HepG2 (cell line): ENCODE measurements around the gene KATNB1. TPM values are rescaled to one million over a fixed set of nuclear protein-coding genes. Genes with fewer than 3 reads are reported as not detected.

Experiments
- ARID4A ChIP-seq: sonication (generic); formaldehyde crosslinking; IDR thresholded peaks from 2 replicates; pipeline ENCODE4 v1.5.0; 2020; ENCODE audit warnings: mild to moderate bottlenecking, missing genetic modification reagents, borderline replicate concordance
- ESRRA ChIP-seq: sonication (generic); formaldehyde crosslinking; IDR thresholded peaks from 2 replicates; pipeline ENCODE4 v1.5.1; 2020; ENCODE audit warnings: mild to moderate bottlenecking, low read depth, missing genetic modification reagents
- GABPB1 ChIP-seq: IDR thresholded peaks from 2 replicates; pipeline ENCODE4 v1.6.1; 2016; ENCODE audit warnings: mild to moderate bottlenecking, missing genetic modification reagents, moderate library complexity, missing compliant biosample characterization
- HNRNPLL ChIP-seq: fragments of 200-400 bp; formaldehyde crosslinking; IDR thresholded peaks from 2 replicates; pipeline ENCODE4 v1.6.1; 2017; ENCODE audit warnings: mild to moderate bottlenecking, low read depth, low read length; ENCODE audit not compliant: poor library complexity, severe bottlenecking
- KLF13 ChIP-seq: sonication (generic); formaldehyde crosslinking; IDR thresholded peaks from 2 replicates; pipeline ENCODE4 v1.4.0; 2020; ENCODE audit warnings: mild to moderate bottlenecking, missing genetic modification reagents
- MYC ChIP-seq: sonication (generic); formaldehyde crosslinking; IDR thresholded peaks from 2 replicates; pipeline ENCODE4 v1.9.0; 2021; ENCODE audit warnings: missing genetic modification reagents, borderline replicate concordance
- NFKB2 ChIP-seq: sonication (generic); formaldehyde crosslinking; IDR thresholded peaks from 2 replicates; pipeline ENCODE4 v1.4.0; 2020; ENCODE audit warnings: missing genetic modification reagents, borderline replicate concordance
- NR2C2 ChIP-seq: sonication (generic); formaldehyde crosslinking; IDR thresholded peaks from 2 replicates; pipeline ENCODE4 v1.4.0; 2020; ENCODE audit warnings: missing genetic modification reagents, mild to moderate bottlenecking, moderate library complexity, borderline replicate concordance
- RBFOX2 ChIP-seq: fragments of 200-400 bp; formaldehyde crosslinking; IDR thresholded peaks from 2 replicates; pipeline ENCODE4 v1.6.1; 2017; ENCODE audit warnings: low read depth, mild to moderate bottlenecking, low read length
- ZBTB4 ChIP-seq: sonication (generic); formaldehyde crosslinking; IDR thresholded peaks from 2 replicates; pipeline ENCODE4 v1.4.0; 2020; ENCODE audit warnings: missing genetic modification reagents, mild to moderate bottlenecking, borderline replicate concordance
- ZBTB43 ChIP-seq: sonication (generic); formaldehyde crosslinking; conservative IDR thresholded peaks from 2 replicates; pipeline ENCODE4 v1.4.0; 2020; ENCODE audit warnings: missing genetic modification reagents
- ZNF296 ChIP-seq: sonication (generic); formaldehyde crosslinking; conservative IDR thresholded peaks from 2 replicates; pipeline ENCODE4 v1.5.0; 2020; ENCODE audit warnings: mild to moderate bottlenecking, missing genetic modification reagents
- ZNF362 ChIP-seq: sonication (generic); formaldehyde crosslinking; IDR thresholded peaks from 2 replicates; pipeline ENCODE4 v1.4.0; 2020; ENCODE audit warnings: missing genetic modification reagents, mild to moderate bottlenecking, borderline replicate concordance
- ZNF512 ChIP-seq: sonication (generic); formaldehyde crosslinking; IDR thresholded peaks from 2 replicates; pipeline ENCODE4 v1.4.0; 2020; ENCODE audit warnings: mild to moderate bottlenecking, missing genetic modification reagents
- ZNF605 ChIP-seq: sonication (generic); formaldehyde crosslinking; IDR thresholded peaks from 2 replicates; pipeline ENCODE4 v1.8.0; 2022; ENCODE audit warnings: mild to moderate bottlenecking, missing genetic modification reagents
- polyA plus RNA-seq, 8 experiments: library from polyadenylated mRNA; depleted of rRNA in 3 of 8; stranded (reverse) in 7 of 8; unstranded in 1 of 8; fragments of >200 nt; fragmentation: Illumina TruSeq in 4 of 8; extraction: Trizol in 4 of 8; gene quantifications; 2 replicates each; pipeline versions ENCODE4 v1.2.1 to v1.2.3, GENCODE V29; 2011 to 2016; ENCODE audit warnings: low read depth in 4 of 8, missing spikeins in 1 of 8, mixed read lengths in 1 of 8; ENCODE audit not compliant: insufficient read depth in 1 of 8
- total RNA-seq, 5 experiments: library from RNA; depleted of rRNA; stranded (reverse); fragments of >200 nt; fragmentation: Illumina TruSeq; extraction: Trizol; gene quantifications; 2 replicates each; pipeline ENCODE4 v1.2.3, GENCODE V29; 2016; ENCODE audit warnings: low read depth in 1 of 5

KATNB1 gene
- total and polyA plus RNA-seq, 2 of the 13 experiments (the other 11 are each of a cell fraction or from before 2014, with no cell fraction given) = 31.5 to 43.5 TPM

GRCh38 chr16:57701759-57702371 lies 33.7 kb upstream of the KATNB1 start (continued):
- TF ChIP-seq ZBTB4 (CRISPR knock-in tag) = peak; percentile 88; the same call in 1 of the 2 replicates
- TF ChIP-seq ZBTB43 (CRISPR knock-in tag) = no peak
- TF ChIP-seq NFKB2 (CRISPR knock-in tag) = peak; percentile 71; the same call in 1 of the 2 replicates
- peak; percentile 43; the same call in 1 of the 2 replicates for TF ChIP-seq ZNF512 (CRISPR knock-in tag)
- 0 out of 2 replicates have a peak, but pooled peaks have one; percentile 2 for TF ChIP-seq ZNF362
- peak; percentile 65; the same call in 1 of the 2 replicates for TF ChIP-seq ZNF296 (CRISPR knock-in tag)
- TF ChIP-seq HNRNPLL = peak; percentile 58
- peak; percentile 29; the same call in 1 of the 2 replicates for TF ChIP-seq ARID4A (CRISPR knock-in tag)
- TF ChIP-seq GABPB1 (CRISPR knock-in tag) = peak; percentile 6; the same call in 1 of the 2 replicates
- peak; percentile 65; the same call in 1 of the 2 replicates for TF ChIP-seq KLF13 (CRISPR knock-in tag)
- TF ChIP-seq RBFOX2 = 0 out of 2 replicates have a peak, but pooled peaks have one; percentile 35
- no peak for TF ChIP-seq ZNF605 (CRISPR knock-in tag)
- no peak for TF ChIP-seq ESRRA
- TF ChIP-seq NR2C2 (CRISPR knock-in tag) = no peak
- TF ChIP-seq MYC = peak; percentile 40; the same call in 1 of the 2 replicates
